GM19035 (cell line): Measurements from ENCODE around the gene KCNG4.

Experiments
- ATAC-seq: cut with Tn5 transposase; IDR thresholded peaks from one replicate; pipeline ENCODE4 v1.9.1; 2021; ENCODE audit not compliant: unreplicated experiment

KCNG4 gene

DNA sequence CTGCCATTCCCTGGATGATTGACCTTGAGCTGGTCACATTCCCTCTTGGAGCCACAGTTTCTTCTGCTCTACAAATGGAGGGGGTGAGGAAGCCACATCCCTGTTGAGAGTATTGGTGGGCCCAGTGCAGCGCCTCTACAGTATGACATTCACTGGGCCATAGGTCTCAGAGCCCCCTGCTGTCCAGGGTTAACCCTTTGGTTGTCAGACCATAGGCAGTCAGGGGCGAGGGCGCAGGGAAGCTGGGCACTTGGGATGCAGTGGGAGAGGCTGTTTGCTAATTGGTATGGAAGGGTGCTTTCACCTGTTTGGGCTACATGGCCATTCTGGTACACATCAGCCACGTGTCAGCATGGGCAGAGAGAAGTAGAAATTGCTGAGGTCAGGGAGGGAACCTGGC is 27.6 kb upstream of the KCNG4 start:
- ATAC-seq: no peak

DNA sequence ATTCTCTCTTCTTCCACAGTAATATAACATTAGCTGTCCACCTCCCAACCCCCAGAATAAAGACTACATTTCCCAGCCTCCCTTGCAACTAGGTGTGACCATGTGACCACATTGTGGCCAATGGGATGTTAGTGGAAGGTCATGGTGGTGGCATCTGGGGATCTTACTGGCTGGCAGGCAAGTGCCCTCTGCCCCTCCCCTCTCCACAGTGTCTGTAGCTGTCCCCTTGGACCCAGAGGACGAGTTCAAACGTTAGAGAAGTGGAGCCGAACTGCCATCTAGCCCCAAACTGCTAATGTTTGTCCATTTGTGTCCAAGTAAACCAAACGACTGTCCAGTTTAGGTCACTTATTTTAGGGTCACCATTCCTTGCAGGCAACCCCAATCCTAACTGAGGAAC is 26.6 kb upstream of the KCNG4 start:
- ATAC-seq: no peak

DNA sequence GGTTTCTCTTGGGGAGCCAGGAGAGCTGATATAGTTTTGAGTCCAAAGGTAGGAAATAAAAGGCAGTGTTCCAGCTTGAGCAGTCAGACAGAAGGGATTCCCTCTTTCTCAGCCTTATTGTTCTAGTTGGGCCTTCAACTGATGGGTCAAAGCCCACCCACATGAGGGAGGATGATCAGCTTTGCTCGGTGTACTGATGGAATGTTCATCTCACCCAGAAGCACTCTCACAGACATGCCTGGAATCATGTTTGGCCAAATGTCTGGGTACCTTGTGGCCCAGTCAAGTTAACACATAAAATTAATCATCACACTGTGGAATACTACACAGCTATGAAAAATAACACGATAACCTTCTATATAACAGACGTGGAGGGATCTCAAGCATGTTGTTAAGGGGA is 23.1 kb upstream of the KCNG4 start:
- ATAC-seq: no peak

DNA sequence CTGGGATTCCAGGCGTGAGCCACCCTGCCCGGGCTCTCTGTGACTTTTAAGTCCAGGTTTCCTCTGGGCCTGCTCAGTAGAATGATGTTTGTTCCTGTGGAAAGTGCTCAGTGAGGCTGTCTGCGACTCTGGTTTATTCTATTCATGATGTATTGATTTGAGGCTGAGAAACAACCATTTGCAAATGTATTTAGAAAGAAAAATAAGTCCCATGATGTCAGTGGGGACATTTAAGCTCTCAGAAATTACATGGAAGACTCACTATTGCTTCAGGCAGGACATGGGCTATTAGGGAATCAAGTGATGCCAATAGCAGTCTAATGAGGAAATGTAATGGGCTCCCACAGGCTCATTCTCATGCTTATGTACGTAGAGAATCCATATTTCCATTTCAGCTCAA is 22.2 kb upstream of the KCNG4 start:
- ATAC-seq: no peak

DNA sequence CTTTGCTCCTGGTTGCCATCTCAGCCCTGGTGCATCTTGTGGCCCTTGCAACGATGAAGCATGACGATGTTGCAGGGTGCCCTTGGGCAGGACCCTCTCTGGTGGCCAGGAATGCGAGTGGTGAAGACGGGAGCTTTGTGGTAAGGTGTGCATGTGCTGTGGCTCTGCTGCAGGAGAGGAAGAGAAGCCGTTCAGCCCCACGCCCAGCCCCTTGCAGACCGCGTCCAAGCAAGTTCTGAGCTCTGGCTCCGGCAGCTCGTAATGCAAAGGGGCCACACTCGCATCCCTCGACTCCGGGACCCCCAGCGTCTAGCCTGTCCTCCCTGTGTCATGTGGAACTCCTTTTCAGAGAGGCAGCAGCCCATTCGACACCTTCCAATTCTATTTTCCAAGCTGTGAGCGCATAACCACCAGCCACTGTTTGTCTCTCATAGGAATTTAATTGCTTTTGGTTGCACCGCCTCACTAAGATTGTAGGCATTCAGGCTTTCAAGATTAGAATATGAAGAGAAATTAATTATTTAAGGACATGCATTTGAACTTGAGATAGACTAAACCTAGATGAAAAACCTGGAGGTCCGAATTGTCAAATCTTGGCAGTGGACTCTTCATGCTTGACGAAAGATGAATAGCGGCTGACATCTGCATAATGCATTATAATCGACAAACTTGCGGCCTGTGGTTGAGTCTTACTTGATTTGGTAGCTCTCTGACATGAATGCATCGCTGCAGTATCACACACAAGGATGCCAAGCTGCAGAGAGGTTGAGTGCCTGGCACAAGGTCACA is 21.1 kb upstream of the KCNG4 start:
- ATAC-seq: no peak

DNA sequence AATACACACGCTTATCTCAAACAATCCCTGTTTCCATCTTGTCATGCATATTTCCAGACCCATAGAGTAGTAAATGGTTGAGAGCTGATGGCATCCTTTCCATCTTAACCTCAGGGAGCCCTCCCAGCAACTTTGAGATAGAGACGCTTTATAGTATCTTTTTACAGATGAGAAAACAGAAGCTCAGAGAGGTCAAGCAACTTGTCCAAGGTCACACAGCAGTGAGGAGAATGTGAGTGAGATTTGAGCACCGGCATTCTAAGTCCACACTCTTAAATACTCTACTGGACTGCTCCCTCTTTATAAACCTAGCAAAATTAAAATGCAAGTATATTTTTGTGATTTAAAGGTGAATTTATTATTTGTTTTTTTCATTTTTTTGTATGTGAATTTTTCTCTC is 19.9 kb upstream of the KCNG4 start:
- no peak for ATAC-seq

DNA sequence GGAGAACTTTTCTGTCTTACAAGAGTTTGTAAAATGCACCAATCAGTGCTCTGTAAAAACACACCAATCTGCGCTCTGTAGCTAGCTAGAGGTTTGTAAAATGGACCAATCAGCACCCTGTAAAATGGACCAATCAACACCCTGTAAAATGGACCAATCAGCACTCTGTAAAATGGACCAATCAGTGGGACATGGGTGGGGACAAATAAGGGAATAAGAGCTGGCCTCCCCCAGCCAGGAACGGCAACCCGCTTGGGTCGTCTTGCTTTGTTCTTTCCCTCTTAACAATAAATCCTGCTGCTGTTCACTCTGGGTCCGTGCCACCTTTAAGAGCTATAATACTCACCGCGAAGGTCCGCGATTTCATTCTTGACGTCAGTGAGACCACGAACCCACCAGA is 18.5 kb upstream of the KCNG4 start:
- ATAC-seq: no peak

DNA sequence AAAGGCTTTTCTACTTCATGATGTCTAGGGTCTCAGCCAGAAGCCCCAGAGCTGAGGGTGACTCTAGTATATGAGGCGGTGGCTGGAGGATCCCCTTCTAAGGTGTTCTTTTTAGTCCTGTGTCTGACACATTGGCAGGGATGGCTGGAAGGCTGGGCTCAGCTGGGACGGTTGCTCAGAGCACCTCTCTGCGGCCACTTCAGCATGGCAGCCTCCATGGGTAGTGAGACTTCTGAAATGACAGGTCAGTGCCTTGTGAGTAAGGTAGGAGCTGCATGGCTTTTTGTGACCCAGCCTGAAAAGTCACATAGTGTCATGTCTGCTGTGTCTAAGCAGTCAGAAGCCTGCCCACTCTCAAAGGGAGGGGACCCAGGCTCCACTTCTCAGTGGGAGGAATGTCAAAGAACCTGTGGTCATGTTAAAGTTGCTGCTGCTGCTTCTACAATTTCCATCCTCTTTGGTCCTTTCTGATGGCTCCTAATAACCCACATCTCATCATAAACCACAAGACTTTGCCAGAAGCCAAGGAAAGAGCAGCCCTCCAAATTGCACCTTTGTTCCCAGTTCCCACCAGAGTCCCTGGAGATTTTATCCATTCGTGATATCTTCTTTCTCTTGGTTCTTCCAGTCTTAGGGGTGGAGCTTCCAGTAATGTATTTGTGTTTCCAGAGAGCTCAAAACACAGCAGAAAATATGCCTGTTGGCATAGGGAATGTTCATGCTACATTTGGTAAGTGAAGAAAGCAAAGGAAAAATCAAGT is 15.4 kb upstream of the KCNG4 start:
- ATAC-seq: no peak

DNA sequence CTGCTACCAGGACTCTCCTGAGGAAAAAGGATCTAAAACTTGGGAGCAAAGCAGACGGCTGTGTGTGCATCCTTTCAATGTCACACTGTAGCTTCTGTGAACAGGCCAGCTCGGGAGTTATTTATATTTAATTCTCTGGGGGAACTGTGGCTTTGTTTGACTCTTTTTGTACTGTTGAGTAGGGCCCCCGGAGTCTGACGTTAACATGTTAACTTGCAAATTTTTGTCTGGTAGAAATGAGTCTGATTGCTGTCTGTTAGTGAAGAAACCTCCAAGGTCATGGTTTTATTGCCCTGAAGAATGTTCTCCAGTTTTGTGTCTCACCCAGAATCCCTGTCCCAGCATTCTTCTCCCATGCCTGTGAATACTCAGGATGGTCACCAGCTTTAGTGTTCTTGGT is 14.2 kb upstream of the KCNG4 start:
- ATAC-seq: no peak

DNA sequence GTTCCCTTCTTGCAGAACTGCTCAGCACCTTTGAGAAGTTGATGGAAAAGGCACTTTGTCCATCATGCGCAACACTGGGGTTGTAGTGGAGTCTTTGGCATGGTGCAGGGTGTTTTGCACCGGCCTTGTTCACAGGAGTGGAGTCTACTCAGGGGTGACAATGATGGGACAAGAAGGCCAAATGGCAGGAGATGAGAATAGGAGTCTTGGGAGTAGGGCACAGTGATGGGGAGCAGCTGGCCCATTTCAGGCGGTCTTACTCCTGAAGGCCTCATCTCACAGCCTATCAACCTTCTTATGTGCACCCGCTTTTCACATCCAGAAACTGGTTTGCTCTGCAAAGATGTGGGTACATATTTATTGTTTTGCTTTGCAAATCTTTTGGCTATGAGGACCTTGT is 13.4 kb upstream of the KCNG4 start:
- no peak for ATAC-seq

DNA sequence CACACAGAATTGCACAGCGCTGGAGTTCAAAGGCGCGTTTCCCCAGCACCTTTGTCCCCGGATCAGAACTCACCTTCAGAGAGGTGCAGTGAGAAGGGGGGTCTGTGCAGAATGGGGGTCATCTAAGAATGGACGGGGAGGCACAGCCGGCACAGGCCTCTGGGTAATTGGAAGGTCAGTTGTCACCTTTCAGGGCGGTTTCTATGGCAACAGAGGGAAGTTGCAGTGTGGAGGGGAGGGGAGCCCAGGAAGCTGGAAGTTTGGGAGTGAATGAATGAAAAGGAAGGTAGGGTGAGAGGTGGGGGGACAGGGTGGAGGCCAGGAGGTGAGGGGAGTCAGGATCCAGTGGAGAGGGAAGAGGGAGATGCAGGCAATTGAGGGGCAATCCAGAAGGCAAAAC is 12.4 kb upstream of the KCNG4 start:
- no peak for ATAC-seq

DNA sequence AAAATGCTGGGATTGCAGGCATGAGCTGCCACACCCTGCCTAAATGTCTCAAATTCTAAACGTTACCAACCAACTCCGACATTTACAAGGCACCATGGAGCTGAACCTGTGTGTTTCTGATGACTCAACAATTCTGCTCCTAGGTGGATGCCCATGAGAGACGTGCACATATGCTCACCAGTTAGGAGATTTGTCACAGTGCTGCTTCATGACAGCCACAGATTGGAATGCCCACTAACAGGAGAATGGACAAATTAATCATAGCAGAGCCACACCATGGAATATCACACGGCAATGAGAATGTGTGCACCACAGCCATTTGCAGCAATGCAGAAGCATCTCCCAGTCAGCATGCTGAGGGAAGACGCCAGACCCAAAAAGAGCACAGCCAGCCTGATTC is 8.0 kb upstream of the KCNG4 start:
- no peak for ATAC-seq

DNA sequence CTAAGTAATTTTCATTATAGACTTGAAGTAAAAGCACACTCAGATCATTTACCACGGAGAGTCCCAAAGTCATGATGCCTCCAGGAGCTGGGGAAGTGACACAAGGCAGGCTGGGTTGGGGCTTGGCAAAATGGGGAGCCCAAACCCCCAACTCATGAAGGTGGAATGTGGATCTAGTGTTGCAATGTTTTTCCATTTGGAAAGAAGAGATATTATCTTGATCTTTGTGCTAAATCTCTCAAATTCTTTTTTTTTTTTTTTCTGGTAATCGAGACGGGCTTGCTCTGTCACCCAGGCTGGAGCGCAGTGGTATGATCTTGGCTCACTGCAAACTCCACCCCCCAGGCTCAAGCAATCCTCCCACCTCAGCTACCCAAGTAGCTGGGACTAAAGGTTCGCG is 7.5 kb upstream of the KCNG4 start:
- no peak for ATAC-seq

DNA sequence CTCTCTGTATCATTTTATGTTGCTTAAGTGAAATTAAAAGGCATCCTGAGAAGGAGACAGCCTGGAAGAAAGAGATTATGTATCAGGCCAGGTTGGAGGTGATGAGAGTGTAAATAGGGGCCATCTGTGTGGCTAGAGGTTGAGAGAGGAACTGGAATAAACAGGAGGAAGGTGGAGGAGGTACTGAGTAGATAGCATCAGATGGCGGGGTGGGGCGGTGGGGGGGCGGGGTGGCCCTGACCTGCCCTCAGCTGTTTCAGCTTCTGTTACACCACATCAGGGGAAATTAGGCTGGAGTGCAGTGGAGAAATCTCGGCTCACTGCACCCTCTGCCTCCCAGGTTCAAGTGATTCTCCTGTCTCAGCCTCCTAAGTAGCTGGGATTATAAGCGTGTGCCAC is 6.9 kb upstream of the KCNG4 start:
- no peak for ATAC-seq

DNA sequence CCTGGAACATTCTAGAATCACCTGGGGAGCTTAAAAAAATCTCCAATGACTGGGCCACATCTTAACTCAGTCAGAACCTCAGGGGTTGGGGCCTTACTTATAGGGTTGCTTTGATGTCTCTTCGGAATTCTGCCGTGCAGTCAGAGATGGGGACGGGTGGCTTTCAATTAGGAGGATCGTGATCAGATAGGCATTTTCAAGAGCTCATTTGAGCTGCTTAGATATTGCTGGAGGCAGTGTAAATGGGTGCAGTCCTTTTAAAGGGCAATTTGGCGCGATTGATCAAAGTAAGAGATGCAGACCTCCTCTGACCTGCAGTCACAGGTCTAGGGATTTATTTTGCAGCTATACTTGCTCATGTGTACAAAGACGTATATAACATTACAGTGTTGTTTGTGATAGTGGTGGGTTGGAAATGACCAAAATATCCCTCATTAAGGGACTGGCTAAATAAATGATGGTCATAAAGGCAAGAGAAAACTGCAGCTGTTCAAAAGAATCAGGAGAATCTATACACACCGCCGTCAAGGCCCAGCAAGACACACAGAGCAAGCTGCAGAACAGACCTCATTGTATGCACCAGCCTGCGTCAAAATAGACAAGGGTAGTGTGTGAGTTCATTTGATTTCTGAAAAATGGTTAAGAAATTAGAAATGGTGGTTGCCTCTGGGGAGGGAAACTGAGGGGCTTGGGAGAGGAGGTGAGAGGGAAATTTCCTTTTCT is 6.3 kb upstream of the KCNG4 start:
- ATAC-seq: no peak

DNA sequence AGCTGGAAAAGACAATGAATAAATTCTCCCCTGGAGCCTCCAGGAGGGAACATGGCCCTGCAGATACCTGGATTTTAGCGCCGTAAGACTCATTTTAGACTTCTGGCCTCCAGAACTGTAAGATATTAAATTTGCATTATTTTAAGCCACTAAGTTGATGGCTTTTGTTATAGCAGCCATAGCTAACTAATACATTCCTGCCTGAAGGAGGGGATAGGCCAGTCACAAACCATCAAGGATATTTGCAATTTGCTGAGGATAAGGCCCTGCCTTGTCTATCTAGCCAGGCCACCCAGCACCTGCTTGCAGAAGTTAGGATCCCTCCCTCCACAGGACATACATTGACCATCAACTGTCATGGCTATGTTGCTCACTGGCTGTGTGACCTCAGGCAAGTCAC is 4.9 kb upstream of the KCNG4 start:
- no peak for ATAC-seq

DNA sequence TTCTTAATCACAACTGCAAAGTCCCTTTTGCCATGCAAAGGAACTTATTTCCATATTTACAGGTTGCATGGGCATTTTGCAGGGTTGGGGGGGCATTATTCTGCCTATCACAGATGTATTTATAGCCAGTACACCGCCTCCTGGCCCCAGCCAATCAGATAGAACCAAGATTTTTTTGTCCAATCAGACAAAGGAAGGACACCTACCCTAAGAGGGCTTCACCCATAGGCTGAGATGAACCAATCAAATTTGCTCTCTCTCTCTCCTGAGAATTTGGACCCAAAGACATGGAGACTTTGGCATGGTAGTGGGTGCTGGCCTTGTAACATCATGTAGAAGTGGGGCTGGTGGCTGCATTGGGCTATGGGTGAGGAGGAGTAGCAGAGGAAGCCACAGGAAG is 3.9 kb upstream of the KCNG4 start:
- no peak for ATAC-seq

DNA sequence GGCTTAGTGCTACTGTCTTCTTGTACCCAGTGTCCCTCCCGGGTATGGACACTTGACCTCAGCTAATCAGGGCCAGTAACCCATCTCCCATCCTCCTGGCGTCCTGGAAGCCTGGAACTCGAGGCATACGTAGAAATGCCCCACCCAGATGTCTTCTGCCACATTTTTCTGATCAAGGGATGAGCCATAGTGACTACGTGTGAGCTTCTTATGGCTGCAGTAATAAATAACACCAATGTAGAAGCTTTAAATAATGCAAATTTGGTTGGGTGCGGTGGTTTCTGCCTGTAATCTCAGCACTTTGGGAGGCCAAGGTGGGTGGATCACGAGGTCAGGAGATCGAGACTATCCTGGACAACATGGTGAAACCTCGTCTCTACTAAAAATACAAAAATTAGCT is 3.0 kb upstream of the KCNG4 start:
- ATAC-seq: no peak

DNA sequence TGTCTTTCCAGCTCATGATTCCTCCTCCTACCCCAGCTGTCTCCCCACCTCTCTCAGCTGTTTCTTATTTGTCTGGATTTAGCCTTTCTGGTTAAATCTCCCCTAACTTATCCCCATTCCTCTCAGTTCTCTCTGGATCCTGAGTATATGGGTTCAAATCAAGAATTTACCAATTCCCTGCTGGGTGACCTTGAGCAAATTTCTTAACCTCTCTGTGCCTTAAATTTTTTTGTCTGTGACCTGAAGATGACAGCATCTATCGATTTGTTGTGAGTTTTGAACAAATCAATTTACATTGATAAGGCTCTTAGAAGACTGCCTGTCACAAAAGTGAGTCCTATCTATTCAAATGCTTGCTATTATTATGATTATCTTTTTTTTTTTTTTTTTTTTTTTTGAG is 2.0 kb upstream of the KCNG4 start:
- no peak for ATAC-seq

DNA sequence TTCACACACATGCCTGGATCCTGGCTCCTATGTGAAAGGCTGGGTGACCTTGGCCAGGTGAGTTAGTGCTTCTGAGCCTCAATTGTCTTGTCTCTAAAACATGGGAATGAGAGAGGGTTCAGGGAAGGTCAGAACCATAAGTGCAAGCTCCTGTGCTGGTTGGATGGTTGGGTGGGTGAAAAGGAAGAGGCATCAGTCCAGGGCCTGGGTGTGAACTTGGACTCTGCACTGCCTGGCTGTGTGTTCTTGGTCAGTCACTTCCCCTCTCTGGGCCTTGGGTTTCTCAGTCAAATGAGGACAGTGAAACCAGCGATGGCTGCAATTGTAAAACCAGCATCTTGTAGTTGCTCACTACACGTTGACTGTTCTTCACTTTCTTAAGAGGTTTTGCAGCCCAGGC is 643 bp upstream of the KCNG4 start:
- no peak for ATAC-seq

DNA sequence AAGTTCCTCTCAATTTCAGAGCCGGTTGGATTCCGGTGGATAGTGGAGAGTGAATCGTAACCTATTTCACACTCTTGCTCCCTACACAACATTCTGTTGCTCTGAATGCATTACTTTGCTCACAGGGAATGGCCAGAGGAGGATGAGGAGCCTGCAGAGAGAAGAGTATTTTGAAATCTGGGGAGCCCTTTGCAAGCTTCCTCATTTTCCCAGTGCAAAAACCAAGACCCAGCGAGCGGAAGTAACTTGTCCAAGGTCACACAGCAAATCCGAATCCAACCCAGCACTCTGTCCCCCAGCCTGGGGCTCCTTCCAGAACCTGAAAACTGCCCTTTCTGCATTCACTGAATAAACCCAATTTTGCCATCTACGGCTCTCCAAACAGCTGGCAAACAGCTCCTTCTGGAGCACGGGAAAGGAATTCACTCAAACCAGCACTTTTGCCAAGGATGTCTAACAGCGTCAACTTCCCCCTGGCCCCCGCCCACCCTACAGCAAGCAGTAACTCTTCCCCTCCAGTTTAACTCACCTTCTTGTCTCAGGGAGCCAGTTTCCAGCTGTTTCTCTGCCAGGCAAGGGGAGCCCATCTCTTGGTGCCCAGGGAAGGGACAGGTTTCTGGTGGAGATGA is 557 bp downstream of the KCNG4 start:
- no peak for ATAC-seq
